GM12891 (cell line): ENCODE data around the gene LYRM4.

Experiments
- PAX5 ChIP-seq: IDR thresholded peaks from 2 replicates; pipeline ENCODE4 v1.6.1; 2011; ENCODE audit warnings: low read length, moderate library complexity, mild to moderate bottlenecking; ENCODE audit not compliant: insufficient read depth, severe bottlenecking
- POLR2A ChIP-seq: IDR thresholded peaks from 2 replicates; pipeline ENCODE4 v1.6.1; 2011; ENCODE audit warnings: low read depth, low read length, control low read depth
- POLR2AphosphoS5 ChIP-seq: IDR thresholded peaks from 2 replicates; pipeline ENCODE4 v1.6.1; 2011; ENCODE audit warnings: low read depth, low read length, control low read depth
- POU2F2 ChIP-seq: IDR thresholded peaks from 2 replicates; pipeline ENCODE4 v1.6.1; 2011; ENCODE audit warnings: low read depth, mild to moderate bottlenecking, control low read depth, low read length, moderate library complexity
- TAF1 ChIP-seq: IDR thresholded peaks from 2 replicates; pipeline ENCODE4 v1.6.1; 2011; ENCODE audit warnings: low read depth, low read length, control low read depth

- TF ChIP-seq POLR2A (no peak), POLR2AphosphoS5 (no peak), TAF1 (no peak), POU2F2 (no peak), PAX5 (no peak)
Observed at GRCh38 chr6:5108068-5108467, 152.7 kb downstream of the LYRM4 start.
